Measurements from ENCODE around the gene SULF2.

Gene SULF2

GRCh38 chr20:47783828-47784598, 1.3 kb downstream of the SULF2 start:
- no peak for DNase-seq

- DNase-seq: no peak
Measured at GRCh38 chr20:47782920-47783552, 2.2 kb downstream of the SULF2 start.

GRCh38 chr20:47782076-47782475, 3.2 kb downstream of the SULF2 start:
- no peak for DNase-seq

- no peak for DNase-seq
Measured at GRCh38 chr20:47781632-47782031, 3.6 kb downstream of the SULF2 start.

- DNase-seq: no peak
Measured at GRCh38 chr20:47780720-47781389, 4.4 kb downstream of the SULF2 start.

GRCh38 chr20:47778398-47779354, 6.6 kb downstream of the SULF2 start:
- no peak for DNase-seq

GRCh38 chr20:47777220-47777619, 8.1 kb downstream of the SULF2 start:
- DNase-seq: no peak

- no peak for DNase-seq
Measured at GRCh38 chr20:47776639-47777038, 8.6 kb downstream of the SULF2 start.

- no peak for DNase-seq
Measured at GRCh38 chr20:47775841-47776240, 9.4 kb downstream of the SULF2 start.

- DNase-seq: no peak
Measured at GRCh38 chr20:47775039-47775438, 10.2 kb downstream of the SULF2 start.

- DNase-seq: no peak
Measured at GRCh38 chr20:47774131-47774777, 11.0 kb downstream of the SULF2 start.

- no peak for DNase-seq
Measured at GRCh38 chr20:47773371-47773786, 11.9 kb downstream of the SULF2 start.

GRCh38 chr20:47770935-47771334, 14.3 kb downstream of the SULF2 start:
- no peak for DNase-seq

- no peak for DNase-seq
Measured at GRCh38 chr20:47768016-47768824, 17.1 kb downstream of the SULF2 start.

- no peak for DNase-seq
Measured at GRCh38 chr20:47765691-47766594, 19.3 kb downstream of the SULF2 start.

GRCh38 chr20:47765271-47765670, 20.0 kb downstream of the SULF2 start:
- DNase-seq: no peak

GRCh38 chr20:47764154-47764733, 21.0 kb downstream of the SULF2 start:
- DNase-seq: no peak

GRCh38 chr20:47762699-47763268, 22.5 kb downstream of the SULF2 start:
- DNase-seq: no peak

- DNase-seq: no peak
Measured at GRCh38 chr20:47761482-47762047, 23.7 kb downstream of the SULF2 start.

All from SHP77 treated with DMSO at 0.1 percent for 48 hours (cell line).